ENCODE measurements around the gene SLIT3.

The SLIT3 gene

DNA sequence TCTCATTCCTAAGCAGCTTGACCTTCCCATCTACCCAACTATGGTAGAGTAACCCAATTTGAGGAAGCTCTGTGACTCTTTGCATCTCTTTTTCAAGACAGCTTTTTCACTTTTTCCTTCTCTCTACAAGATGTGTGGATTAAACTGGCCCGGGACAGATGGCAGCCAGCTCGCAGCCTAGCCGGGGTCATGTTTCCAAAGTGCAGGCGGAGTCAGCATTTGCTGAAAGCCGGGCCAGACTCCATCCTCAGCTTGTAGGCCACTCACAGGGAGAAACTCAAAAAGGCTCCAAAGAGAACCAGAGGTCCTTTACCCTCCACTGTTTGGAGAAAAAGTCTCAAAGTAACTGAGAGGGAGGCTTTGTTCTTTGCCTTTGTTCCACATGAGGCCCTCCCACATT lies 435.0 kb downstream of the SLIT3 start:
- no peak for DNase-seq (ENCODE audit: low read depth in 3 of 3)

GRCh38 chr5:168863021-168863420 lies 437.9 kb downstream of the SLIT3 start:
- no peak for DNase-seq (ENCODE audit: low read depth in 3 of 3)

DNA sequence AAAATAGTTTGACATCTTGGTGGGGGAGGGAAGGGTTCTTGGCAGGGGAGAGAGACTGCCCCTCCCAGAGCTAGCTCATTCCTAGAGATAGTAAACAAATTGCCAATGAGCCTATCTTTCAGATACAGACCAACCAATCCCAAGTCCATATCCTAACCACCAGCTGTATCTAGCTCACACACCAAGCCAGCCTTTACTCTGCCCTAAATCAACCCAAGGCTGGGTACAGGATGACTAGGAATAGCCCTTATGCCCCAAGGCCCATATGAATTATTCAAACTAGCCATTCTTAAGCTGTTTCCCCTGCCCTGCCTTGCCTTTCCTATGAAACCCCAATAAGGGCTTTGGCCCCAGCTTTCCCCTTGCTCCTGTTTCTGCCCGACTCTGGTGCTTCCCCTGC lies 440.4 kb downstream of the SLIT3 start:
- no peak for DNase-seq (ENCODE audit: low read depth in 3 of 3)

GRCh38 chr5:168860081-168860480 lies 440.9 kb downstream of the SLIT3 start:
- no peak for DNase-seq (ENCODE audit: low read depth in 3 of 3)

- no peak for DNase-seq (ENCODE audit: low read depth in 3 of 3)
Observed at GRCh38 chr5:168859471-168859870, 441.5 kb downstream of the SLIT3 start.

- DNase-seq (ENCODE audit: low read depth in 3 of 3): no peak
Observed at GRCh38 chr5:168858994-168859393, 441.9 kb downstream of the SLIT3 start.

GRCh38 chr5:168858371-168858770 lies 442.6 kb downstream of the SLIT3 start:
- DNase-seq (ENCODE audit: low read depth in 3 of 3): no peak

DNA sequence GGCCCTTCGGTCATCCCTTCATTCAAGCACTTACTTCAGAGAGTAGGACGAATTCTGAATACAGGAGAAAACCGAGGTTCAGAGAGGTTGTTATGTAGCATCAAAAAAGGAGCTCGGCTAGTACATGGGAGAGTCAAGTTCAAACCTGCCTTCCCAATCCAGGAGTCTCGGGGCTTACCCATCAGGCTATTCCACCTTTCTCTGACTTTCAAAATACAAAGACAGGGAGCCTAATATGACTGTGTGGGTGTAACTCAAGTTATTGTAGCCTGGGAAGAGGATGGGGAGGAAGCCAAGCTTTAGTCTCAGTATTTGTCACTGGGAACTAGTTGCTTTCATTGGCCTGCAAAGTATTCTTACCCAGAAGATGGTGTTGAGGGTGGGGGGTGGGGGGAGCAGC lies 447.0 kb downstream of the SLIT3 start:
- no peak for DNase-seq (ENCODE audit: low read depth in 3 of 3)

DNA sequence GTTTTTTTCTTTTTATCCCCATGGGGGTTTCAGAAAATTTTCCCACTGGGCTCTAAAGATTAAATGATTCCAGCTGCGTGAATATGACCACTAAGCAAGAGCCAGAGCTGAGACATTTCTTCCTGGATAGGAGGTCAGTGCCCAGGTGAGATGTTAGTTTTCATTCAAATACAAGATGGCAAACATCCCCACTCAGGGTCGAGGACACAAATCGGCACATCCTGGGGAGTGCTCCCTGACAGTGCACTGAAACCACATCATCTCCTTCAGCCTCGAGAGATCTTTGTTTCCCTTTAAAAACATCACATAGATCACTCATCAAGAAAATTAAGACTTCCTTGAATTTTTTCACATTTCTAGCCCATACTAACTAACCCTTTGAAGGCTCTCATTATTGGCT lies 448.6 kb downstream of the SLIT3 start:
- DNase-seq (ENCODE audit: low read depth in 3 of 3): no peak

DNA sequence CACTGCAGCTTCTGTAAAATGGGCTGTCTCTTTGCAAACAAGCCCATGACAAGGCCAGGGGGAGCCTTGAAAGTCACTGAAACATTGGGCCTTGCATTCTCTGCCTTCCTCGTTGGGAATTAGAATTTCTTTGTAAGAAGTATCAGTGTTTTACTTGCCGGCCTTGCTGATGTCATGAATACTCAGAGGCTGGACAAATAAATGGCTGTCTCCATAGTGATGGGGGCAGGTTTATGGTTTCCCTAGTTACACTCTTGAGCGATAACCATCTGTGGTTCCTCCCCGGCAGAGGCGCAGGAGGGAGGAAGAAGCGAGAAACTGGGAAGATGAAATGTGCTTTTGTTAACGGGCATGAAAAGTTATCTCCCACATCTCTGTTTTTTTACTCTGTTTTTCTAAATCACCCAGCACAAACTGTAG lies 449.0 kb downstream of the SLIT3 start:
- DNase-seq (ENCODE audit: low read depth in 3 of 3): no peak

GRCh38 chr5:168850683-168851082 lies 450.3 kb downstream of the SLIT3 start:
- no peak for DNase-seq (ENCODE audit: low read depth in 3 of 3)

DNA sequence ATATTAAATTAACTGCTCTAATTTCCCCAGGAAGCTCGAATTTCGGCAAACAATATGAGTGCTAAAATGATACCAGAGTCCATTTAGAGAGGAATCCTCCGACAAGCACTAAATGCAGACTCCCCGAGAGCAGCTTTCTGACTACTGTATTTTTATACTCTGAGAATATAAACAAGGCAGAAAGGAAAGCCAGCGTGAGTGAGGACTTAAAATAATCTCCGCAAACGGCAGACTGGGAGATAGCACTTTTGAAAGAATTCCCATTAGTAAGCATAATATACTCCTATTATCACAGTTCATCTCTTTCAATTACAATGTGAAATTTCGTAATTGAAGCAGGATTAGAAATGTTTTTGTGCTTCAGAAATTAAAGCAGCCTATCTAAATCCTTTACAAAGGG lies 452.4 kb downstream of the SLIT3 start:
- no peak for DNase-seq (ENCODE audit: low read depth in 3 of 3)

GRCh38 chr5:168847511-168848073 lies 453.3 kb downstream of the SLIT3 start:
- no peak for DNase-seq (ENCODE audit: low read depth in 3 of 3)

DNA sequence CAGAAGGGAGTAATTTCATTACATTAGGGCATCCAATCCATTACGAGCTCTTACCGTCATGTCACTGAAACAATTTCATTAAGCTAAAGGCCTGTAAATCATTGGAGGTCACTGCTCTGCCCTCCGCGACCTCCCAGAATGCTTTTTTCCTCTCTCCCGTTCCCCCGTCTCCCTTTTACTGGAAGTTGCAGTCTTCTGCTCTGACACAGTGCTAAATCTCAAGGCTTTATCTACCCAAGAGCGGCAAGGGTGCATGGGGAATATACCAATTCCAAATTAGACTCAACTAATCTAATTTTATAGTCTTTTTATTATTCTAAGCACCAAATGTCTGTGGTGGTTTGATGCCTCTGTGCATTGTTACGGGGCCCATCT lies 456.0 kb downstream of the SLIT3 start:
- DNase-seq (ENCODE audit: low read depth in 3 of 3): no peak

DNA sequence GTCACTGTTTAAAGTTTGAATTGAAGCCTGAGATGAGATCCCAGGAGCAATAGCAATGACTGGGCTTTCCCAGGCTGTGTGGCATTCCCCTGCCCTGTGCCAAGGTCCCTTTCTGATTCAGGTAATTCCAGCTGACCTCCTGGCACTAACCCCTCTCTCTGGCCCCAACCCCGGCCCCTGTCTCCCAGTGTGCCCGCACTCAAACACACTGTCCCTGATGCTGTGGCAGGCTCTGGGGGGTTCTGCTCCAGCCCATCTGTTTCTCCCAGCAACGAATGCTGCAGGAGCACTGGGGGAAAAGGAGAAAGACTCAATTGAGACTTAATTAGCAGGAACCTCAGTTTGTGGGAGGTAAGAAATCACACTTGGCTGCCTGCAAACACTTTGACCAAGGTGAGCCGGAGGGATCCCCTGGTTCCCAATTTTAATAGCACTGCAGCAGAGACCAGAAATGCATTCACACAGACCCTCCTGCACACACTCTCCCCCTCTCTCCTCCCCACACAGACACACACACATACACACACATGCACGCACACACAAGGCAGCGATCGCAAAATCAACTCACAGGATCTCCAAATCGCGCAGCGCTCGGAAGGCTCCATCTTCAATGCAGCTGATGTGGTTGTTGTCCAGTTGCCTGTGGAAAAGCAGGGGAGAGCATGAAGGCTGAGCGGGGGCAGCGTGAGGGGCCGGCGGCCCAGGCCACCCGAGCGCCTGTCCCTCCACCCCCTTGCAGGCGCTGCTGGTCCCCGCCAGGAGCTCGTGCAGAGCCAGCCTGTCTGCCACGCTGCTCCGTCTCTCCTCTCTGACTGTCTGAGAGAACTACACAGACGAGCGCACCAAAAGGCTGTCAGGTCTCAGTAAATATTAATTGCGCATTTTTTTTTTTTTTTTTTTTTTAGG lies 456.7 kb downstream of the SLIT3 start:
- DNase-seq (ENCODE audit: low read depth in 3 of 3): no peak

GRCh38 chr5:168843277-168844015 lies 457.5 kb downstream of the SLIT3 start:
- no peak for DNase-seq (ENCODE audit: low read depth in 3 of 3)

GRCh38 chr5:168842571-168843205 lies 458.3 kb downstream of the SLIT3 start:
- DNase-seq (ENCODE audit: low read depth in 3 of 3): no peak

GRCh38 chr5:168837852-168838251 lies 463.1 kb downstream of the SLIT3 start:
- no peak for DNase-seq (ENCODE audit: low read depth in 3 of 3)

- DNase-seq (ENCODE audit: low read depth in 3 of 3): no peak
Observed at GRCh38 chr5:168836603-168837231, 464.2 kb downstream of the SLIT3 start.

GRCh38 chr5:168833936-168834335 lies 467.0 kb downstream of the SLIT3 start:
- no peak for DNase-seq (ENCODE audit: low read depth in 3 of 3)

DNA sequence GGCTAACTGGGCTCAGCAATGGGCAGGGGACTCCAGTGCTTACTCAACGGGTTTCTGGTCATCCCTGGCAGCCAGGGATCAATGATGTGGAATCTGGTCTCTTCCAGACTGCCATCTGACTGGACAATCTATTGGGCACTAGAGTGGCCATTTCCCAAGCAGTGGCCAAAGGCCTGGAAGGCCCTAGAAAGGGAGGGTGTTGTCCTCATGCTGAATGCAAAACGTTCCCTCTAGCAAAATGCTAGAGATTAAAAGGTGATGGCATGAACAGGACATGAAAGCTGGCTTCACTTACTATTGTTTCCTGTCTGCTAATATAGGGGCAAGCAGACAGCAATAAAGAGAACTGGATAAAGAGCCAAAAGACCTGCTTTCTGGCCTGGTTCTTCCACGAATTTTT lies 467.6 kb downstream of the SLIT3 start:
- no peak for DNase-seq (ENCODE audit: low read depth in 3 of 3)

- no peak for DNase-seq (ENCODE audit: low read depth in 3 of 3)
Observed at GRCh38 chr5:168832308-168832707, 468.6 kb downstream of the SLIT3 start.

All from stimulated activated CD4-positive, alpha-beta T cell treated with anti-CD3 and anti-CD28 coated beads, TNF-alpha, amount 100 ng/mL, for 4 hours (primary cell).